SK-N-SH treated with all-trans-retinoic acid at 6 μM for 48 hours (cell line): ENCODE results near the gene KLHDC8A.
"Not testable (repeated sequence)": the region's sequence is repeated elsewhere in the genome, so short reads cannot be mapped to it uniquely, and the experiment has no call there.

Experiments used
- ARNTL ChIP-seq: fragments of 450-650 bp; formaldehyde crosslinking; IDR thresholded peaks from 2 replicates; pipeline ENCODE4 v1.5.0; 2020; ENCODE audit warnings: low read depth, mild to moderate bottlenecking, moderate library complexity, borderline replicate concordance
- BACH2 ChIP-seq: fragments of 250-450 bp; sonication (Bioruptor Pico); IDR thresholded peaks from 2 replicates; pipeline ENCODE4 v1.9.0; 2021; ENCODE audit warnings: mild to moderate bottlenecking, borderline replicate concordance
- ESRRG ChIP-seq: fragments of 250-450 bp; sonication (Bioruptor Pico); IDR thresholded peaks from 2 replicates; pipeline ENCODE4 v1.6.1; 2021; ENCODE audit warnings: mild to moderate bottlenecking
- RARB ChIP-seq: fragments of 250-450 bp; sonication (Bioruptor Pico); IDR thresholded peaks from 2 replicates; pipeline ENCODE4 v1.8.0; 2021; ENCODE audit warnings: mild to moderate bottlenecking, moderate library complexity
- ZNF8 ChIP-seq: fragments of 450-650 bp; formaldehyde crosslinking; IDR thresholded peaks from 2 replicates; pipeline ENCODE4 v1.5.0; 2020; ENCODE audit warnings: mild to moderate bottlenecking, moderate library complexity
- TF ChIP-seq, protein P1 (sequence below): fragments of 250-450 bp; sonication (Bioruptor Pico); IDR thresholded peaks from 2 replicates; pipeline ENCODE4 v1.5.1; 2020; ENCODE audit warnings: low read depth, mild to moderate bottlenecking, moderate library complexity
- TF ChIP-seq, protein P2 (sequence below): fragments of 250-450 bp; sonication (Bioruptor Pico); IDR thresholded peaks from 2 replicates; pipeline ENCODE4 v1.8.0; 2020; ENCODE audit warnings: mild to moderate bottlenecking, moderate library complexity, borderline replicate concordance
- TF ChIP-seq, protein P3 (sequence below): fragments of 250-450 bp; sonication (Bioruptor Pico); IDR thresholded peaks from 2 replicates; pipeline ENCODE4 v1.5.1; 2021; ENCODE audit warnings: mild to moderate bottlenecking, moderate library complexity

DNA sequence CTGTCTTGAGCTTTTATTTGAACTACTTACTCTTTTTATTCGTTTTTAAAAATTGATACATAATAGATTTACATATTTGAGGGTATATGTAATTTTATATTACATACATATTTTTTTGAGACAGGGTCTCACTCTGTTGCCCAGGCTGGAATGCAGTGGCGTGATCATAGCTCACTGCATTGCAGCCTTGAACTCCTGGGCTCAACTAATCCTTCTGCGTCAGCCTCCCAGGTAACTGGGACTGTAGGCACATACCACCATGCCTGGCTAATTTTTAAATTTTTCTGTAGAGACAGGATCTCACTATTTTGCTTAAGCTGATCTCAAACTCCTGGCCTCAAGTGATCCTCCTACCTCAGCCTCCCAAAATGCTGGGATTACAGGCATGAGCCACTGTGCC is 26.3 kb upstream of the KLHDC8A start:
- not testable (repeated sequence) for TF ChIP-seq ARNTL; ZNF8 (CRISPR knock-in tag); RARB (CRISPR knock-in tag); BACH2 (CRISPR knock-in tag); ESRRG
- TF ChIP-seq, protein P1, sequence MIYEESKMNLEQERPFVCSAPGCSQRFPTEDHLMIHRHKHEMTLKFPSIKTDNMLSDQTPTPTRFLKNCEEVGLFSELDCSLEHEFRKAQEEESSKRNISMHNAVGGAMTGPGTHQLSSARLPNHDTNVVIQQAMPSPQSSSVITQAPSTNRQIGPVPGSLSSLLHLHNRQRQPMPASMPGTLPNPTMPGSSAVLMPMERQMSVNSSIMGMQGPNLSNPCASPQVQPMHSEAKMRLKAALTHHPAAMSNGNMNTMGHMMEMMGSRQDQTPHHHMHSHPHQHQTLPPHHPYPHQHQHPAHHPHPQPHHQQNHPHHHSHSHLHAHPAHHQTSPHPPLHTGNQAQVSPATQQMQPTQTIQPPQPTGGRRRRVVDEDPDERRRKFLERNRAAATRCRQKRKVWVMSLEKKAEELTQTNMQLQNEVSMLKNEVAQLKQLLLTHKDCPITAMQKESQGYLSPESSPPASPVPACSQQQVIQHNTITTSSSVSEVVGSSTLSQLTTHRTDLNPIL (CRISPR knock-in tag): not testable (repeated sequence)
- TF ChIP-seq, protein P2, sequence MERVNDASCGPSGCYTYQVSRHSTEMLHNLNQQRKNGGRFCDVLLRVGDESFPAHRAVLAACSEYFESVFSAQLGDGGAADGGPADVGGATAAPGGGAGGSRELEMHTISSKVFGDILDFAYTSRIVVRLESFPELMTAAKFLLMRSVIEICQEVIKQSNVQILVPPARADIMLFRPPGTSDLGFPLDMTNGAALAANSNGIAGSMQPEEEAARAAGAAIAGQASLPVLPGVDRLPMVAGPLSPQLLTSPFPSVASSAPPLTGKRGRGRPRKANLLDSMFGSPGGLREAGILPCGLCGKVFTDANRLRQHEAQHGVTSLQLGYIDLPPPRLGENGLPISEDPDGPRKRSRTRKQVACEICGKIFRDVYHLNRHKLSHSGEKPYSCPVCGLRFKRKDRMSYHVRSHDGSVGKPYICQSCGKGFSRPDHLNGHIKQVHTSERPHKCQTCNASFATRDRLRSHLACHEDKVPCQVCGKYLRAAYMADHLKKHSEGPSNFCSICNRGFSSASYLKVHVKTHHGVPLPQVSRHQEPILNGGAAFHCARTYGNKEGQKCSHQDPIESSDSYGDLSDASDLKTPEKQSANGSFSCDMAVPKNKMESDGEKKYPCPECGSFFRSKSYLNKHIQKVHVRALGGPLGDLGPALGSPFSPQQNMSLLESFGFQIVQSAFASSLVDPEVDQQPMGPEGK (CRISPR knock-in tag): not testable (repeated sequence)
- TF ChIP-seq, protein P3, sequence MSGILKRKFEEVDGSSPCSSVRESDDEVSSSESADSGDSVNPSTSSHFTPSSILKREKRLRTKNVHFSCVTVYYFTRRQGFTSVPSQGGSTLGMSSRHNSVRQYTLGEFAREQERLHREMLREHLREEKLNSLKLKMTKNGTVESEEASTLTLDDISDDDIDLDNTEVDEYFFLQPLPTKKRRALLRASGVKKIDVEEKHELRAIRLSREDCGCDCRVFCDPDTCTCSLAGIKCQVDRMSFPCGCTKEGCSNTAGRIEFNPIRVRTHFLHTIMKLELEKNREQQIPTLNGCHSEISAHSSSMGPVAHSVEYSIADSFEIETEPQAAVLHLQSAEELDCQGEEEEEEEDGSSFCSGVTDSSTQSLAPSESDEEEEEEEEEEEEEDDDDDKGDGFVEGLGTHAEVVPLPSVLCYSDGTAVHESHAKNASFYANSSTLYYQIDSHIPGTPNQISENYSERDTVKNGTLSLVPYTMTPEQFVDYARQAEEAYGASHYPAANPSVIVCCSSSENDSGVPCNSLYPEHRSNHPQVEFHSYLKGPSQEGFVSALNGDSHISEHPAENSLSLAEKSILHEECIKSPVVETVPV (CRISPR knock-in tag): not testable (repeated sequence)
